ENCODE data around the gene PHYHD1.
"Not testable (repeated sequence)": the region's sequence is repeated elsewhere in the genome, so short reads cannot be mapped to it uniquely, and the experiment has no call there.

The PHYHD1 gene

GRCh38 chr9:128927731-128928411 is 7.1 kb downstream of the PHYHD1 start:
- peak; percentile 79 for DNase-seq

GRCh38 chr9:128928624-128929023 is 7.8 kb downstream of the PHYHD1 start:
- no peak for DNase-seq

GRCh38 chr9:128929560-128929959 is 8.8 kb downstream of the PHYHD1 start:
- no peak for DNase-seq

GRCh38 chr9:128933731-128934130 is 12.9 kb downstream of the PHYHD1 start:
- DNase-seq, result no peak

- no peak for DNase-seq
Observed at GRCh38 chr9:128936171-128936865, 15.5 kb downstream of the PHYHD1 start.

- DNase-seq, result peak; percentile 52
Observed at GRCh38 chr9:128937310-128938165, 16.8 kb downstream of the PHYHD1 start.

GRCh38 chr9:128940271-128940921 is 19.6 kb downstream of the PHYHD1 start:
- peak; percentile 29 for DNase-seq

- DNase-seq, result no peak
Observed at GRCh38 chr9:128940946-128941755, 20.4 kb downstream of the PHYHD1 start.

GRCh38 chr9:128943832-128944620 is 23.2 kb downstream of the PHYHD1 start:
- DNase-seq, result no peak

GRCh38 chr9:128944966-128945365 is 24.2 kb downstream of the PHYHD1 start:
- not testable (repeated sequence) for DNase-seq

GRCh38 chr9:128945798-128946501 is 25.2 kb downstream of the PHYHD1 start:
- no peak for DNase-seq

GRCh38 chr9:128946571-128947276 is 25.9 kb downstream of the PHYHD1 start:
- no peak for DNase-seq

- DNase-seq, result no peak
Observed at GRCh38 chr9:128947277-128947526, 26.4 kb downstream of the PHYHD1 start.

GRCh38 chr9:128947527-128948301 is 26.9 kb downstream of the PHYHD1 start, which contains the start of the genes DOLK and NUP188:
Gene DOLK, minus strand, starts transcription at chr9:128947603. Its CDS starts 300 bp downstream, at chr9:128947303.
Gene NUP188, plus strand, starts transcription at chr9:128947699. Its CDS starts 21 bp downstream, at chr9:128947720.
- peak; percentile 93 for DNase-seq

- not testable (repeated sequence) for DNase-seq
Observed at GRCh38 chr9:128961403-128961802, 40.6 kb downstream of the PHYHD1 start.

- DNase-seq, result no peak
Observed at GRCh38 chr9:128969491-128969890, 48.7 kb downstream of the PHYHD1 start.

- no peak for DNase-seq
Observed at GRCh38 chr9:128972956-128973355, 52.2 kb downstream of the PHYHD1 start.

GRCh38 chr9:128979111-128979510 is 58.3 kb downstream of the PHYHD1 start:
- no peak for DNase-seq

GRCh38 chr9:128983536-128983935 is 62.8 kb downstream of the PHYHD1 start:
- DNase-seq, result no peak
